T-helper 2 cell treated with Interferon-gamma antibody and Interleukin-4, amounts not matched to agents 5 μg/mL and 100 μg/mL, for 36 hours (primary cell): ENCODE data around the gene CDK16.

Experiments used
- DNase-seq: peaks from one replicate; pipeline ENCODE4 v3.0.0; 2021; ENCODE audit warnings: low spot score
- H3K27ac Mint-ChIP-seq: one replicate; pipeline ENCODE4 v1.8.0; 2021; ENCODE audit warnings: mild to moderate bottlenecking, mixed read lengths
- H3K27me3 Mint-ChIP-seq: one replicate; pipeline ENCODE4 v1.8.0; 2021; ENCODE audit warnings: low read depth, mixed read lengths
- H3K36me3 Mint-ChIP-seq: one replicate; pipeline ENCODE4 v1.8.0; 2021; ENCODE audit warnings: low read depth, mixed read lengths
- H3K4me1 Mint-ChIP-seq: one replicate; pipeline ENCODE4 v1.8.0; 2021; ENCODE audit warnings: low read depth, mixed read lengths
- H3K4me3 Mint-ChIP-seq: one replicate; pipeline ENCODE4 v1.8.0; 2022; ENCODE audit warnings: mild to moderate bottlenecking, moderate library complexity, mixed read lengths
- H3K9me3 Mint-ChIP-seq: one replicate; pipeline ENCODE4 v1.8.0; 2021; ENCODE audit warnings: mixed read lengths

CDK16 gene

DNA sequence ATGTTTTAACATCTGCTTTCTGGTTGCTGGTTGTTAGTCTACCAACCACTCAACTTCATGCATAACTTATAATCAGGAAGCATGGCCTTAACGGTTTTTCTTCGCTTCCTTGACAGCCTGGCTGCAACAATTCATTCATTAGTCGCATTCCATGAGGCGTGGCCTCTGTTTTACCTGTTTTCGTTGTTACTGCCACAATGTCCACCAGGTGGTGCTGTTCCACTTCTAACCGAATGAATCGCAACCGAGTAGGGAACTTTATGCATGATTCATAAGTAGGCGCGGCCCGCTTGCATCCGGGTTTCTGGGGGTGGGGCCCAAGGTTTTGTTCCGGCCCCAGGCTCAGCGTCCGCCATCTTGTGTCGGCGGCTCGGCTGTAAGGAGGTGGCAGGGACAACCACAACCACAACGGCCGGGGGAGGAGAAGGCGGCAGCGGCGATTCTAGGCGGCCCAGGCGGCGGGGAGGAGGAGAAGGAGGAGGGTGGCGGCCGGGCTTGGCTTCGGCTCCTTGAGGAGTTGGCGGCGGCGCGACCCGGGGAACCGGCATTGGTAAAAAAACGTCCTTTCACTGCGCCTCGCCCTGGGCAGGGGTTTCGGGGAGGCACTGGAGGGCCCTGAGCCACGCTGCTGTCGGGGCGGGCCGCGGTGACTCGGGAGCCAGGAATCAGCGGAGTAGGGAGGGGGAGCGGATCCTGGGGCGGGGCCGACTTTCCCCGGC is 24.8 kb upstream of the CDK16 start, which contains the start of gene UBA1:
Gene UBA1 (plus strand): TSS at position 355 of the 719 bp plus-strand sequence. CDS start 4,974 bp downstream, outside the sequence.
- DNase-seq = peak; percentile 88
- Mint-ChIP-seq H3K36me3 (peaks cover 22% of the 10 kb centered on the region), H3K4me3 (peak within 1 kb of the TSS; percentile 95), H3K9me3 (no peaks in the 10 kb centered on the region), H3K27ac (peak within 1 kb of the TSS; percentile 99), H3K4me1 (peaks cover 34% of the 10 kb centered on the region), H3K27me3 (no peaks in the 10 kb centered on the region)

GRCh38 chrX:47194194-47194787 is 24.2 kb upstream of the CDK16 start:
- Mint-ChIP-seq H3K36me3 (peaks cover 29% of the 10 kb centered on the region), H3K4me1 (peaks cover 34% of the 10 kb centered on the region), H3K27me3 (no peaks in the 10 kb centered on the region), H3K27ac (peak overlapping the region; percentile 99), H3K4me3 (peak overlapping the region; percentile 95), H3K9me3 (no peaks in the 10 kb centered on the region)
- no peak for DNase-seq

DNA sequence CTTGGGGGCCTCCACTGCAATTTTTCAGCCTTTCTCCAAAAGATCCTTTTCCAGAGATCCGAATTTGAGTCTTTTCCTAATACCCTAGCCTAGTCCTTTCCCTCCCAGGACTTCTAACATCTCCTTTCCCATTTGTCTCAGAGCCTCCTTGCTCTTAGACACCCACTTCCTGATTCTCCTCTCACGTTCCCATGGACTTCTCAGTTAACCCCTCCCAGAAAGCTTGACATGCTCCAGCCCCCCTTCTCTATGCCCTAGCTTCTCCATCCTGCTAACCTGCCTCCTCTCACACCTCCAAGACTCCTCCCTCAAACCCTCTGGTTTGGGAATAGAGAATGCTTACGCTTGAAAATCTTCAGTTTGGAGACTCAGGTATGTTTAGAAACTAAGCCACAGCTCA is 22.4 kb upstream of the CDK16 start:
- no peak for DNase-seq
- H3K36me3 Mint-ChIP-seq = peaks cover 40% of the 10 kb centered on the region
- peaks cover 31% of the 10 kb centered on the region for H3K4me1 Mint-ChIP-seq
- H3K27ac Mint-ChIP-seq = peak overlapping the region; percentile 81
- no peaks in the 10 kb centered on the region for H3K9me3 Mint-ChIP-seq
- H3K4me3 Mint-ChIP-seq = peak overlapping the region; percentile 95
- no peaks in the 10 kb centered on the region for H3K27me3 Mint-ChIP-seq

DNA sequence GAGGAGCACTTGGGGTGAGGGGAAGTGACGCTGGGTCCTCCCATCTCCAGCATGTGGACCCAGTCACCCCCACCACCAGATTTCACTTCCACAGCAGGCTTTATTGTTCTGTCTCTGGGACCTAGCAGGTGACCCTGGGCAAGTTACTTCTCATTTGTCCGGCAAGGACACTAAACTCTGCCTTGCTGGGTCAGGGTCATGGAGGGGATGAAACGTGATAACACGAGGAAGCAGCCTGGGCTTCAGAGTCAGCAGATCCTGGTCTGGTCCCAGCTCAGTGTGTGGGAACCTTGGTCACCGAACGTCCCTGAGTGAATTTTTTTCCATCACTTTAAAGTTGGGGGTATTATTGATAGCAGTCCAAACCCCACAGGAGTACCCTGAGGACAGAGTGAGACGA is 21.0 kb upstream of the CDK16 start:
- H3K36me3 Mint-ChIP-seq = peaks cover 55% of the 10 kb centered on the region
- H3K27me3 Mint-ChIP-seq = no peaks in the 10 kb centered on the region
- no peak for DNase-seq
- H3K4me3 Mint-ChIP-seq = no peak overlapping the region
- H3K4me1 Mint-ChIP-seq = peaks cover 31% of the 10 kb centered on the region
- H3K9me3 Mint-ChIP-seq = no peaks in the 10 kb centered on the region
- H3K27ac Mint-ChIP-seq = no peak overlapping the region

GRCh38 chrX:47198026-47198686 is 20.3 kb upstream of the CDK16 start:
- Mint-ChIP-seq H3K36me3 (peaks cover 56% of the 10 kb centered on the region), H3K9me3 (no peaks in the 10 kb centered on the region), H3K4me3 (no peak overlapping the region), H3K27me3 (no peaks in the 10 kb centered on the region), H3K27ac (no peak overlapping the region), H3K4me1 (peaks cover 25% of the 10 kb centered on the region)
- no peak for DNase-seq

DNA sequence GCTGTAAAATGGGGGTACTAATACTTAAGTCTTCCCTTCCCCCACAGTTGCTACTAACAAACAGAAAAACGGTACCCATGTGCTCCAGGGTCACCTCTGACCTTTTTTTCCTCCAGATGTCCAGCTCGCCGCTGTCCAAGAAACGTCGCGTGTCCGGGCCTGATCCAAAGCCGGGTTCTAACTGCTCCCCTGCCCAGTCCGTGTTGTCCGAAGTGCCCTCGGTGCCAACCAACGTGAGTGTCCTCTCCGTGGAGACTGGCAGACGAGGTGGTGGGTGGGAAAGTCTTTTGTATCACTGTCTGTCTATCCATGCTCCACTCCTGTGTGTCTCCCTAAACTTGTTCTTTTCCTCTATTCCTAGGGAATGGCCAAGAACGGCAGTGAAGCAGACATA is 19.8 kb upstream of the CDK16 start:
- H3K27ac Mint-ChIP-seq = no peak overlapping the region
- no peak for DNase-seq
- H3K9me3 Mint-ChIP-seq = no peaks in the 10 kb centered on the region
- no peaks in the 10 kb centered on the region for H3K27me3 Mint-ChIP-seq
- no peak overlapping the region for H3K4me3 Mint-ChIP-seq
- H3K4me1 Mint-ChIP-seq = peaks cover 22% of the 10 kb centered on the region
- H3K36me3 Mint-ChIP-seq = peaks cover 59% of the 10 kb centered on the region

- H3K36me3 Mint-ChIP-seq = peaks cover 61% of the 10 kb centered on the region
- H3K9me3 Mint-ChIP-seq = no peaks in the 10 kb centered on the region
- H3K4me3 Mint-ChIP-seq = no peak overlapping the region
- no peak overlapping the region for H3K27ac Mint-ChIP-seq
- H3K4me1 Mint-ChIP-seq = peaks cover 21% of the 10 kb centered on the region
- DNase-seq = no peak
- no peaks in the 10 kb centered on the region for H3K27me3 Mint-ChIP-seq
Measured at GRCh38 chrX:47199286-47199685, 19.2 kb upstream of the CDK16 start.

DNA sequence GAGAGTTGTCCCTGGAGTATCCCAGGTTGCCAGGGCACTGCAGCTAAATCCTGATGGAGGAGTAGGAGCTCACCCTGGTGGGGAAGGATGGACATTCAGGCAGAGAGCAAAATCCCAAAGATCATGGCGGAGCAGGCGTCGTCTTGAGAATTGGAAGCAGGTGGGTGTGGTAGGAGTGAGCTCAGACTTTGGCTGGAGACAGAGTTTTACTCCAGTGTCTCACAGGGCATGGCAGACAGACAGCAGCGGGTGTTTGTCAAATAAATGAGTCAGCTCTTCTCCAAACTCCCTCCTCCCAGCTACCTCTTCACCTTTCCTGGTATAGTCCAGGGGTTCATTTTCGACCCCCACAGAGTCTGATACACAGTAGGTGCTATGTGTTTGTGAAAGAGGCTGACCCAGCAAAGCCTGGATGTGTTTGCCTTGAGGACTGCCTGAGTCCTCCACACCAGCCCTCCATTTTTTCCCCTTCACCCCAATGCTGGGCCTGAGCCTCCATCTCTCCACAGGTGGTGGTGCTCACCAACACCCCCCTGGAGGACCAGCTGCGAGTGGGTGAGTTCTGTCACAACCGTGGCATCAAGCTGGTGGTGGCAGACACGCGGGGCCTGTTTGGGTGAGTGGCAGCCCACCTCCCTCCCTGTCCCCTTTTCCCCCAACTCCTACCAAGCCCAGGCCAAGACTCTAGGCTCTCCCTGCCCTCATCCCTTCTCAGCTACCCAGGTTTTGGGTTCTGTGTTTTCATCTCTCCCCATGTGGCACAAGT is 17.9 kb upstream of the CDK16 start:
- Mint-ChIP-seq H3K4me1 (peaks cover 13% of the 10 kb centered on the region), H3K36me3 (peaks cover 60% of the 10 kb centered on the region)

DNA sequence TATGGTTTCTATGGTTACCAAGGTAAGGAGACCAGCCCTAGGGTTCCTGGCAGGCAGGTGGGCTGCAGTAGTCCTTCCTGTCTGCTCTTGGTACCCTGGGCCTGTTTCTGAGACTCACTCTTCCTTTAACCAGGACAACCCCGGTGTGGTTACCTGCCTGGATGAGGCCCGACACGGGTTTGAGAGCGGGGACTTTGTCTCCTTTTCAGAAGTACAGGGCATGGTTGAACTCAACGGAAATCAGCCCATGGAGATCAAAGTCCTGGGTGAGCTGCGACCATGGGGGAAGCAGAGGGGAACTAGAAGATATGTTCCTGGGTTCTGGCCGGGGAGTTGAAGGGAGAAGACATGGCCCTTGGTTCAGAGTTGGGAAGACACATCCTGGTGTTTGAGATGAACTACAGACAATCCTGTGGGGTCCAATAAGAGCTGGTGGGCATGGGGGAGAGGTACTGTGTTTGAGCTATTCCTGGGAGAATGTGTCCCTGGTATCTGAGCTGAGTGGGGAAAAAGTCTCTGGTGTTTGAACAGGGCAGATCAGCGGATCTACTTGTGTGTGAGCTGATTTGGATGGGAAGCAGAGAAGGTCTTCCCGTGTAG is 17.0 kb upstream of the CDK16 start:
- H3K4me3 Mint-ChIP-seq = no peak overlapping the region
- H3K36me3 Mint-ChIP-seq = peaks cover 57% of the 10 kb centered on the region
- no peaks in the 10 kb centered on the region for H3K27me3 Mint-ChIP-seq
- DNase-seq = no peak
- H3K27ac Mint-ChIP-seq = no peak overlapping the region
- H3K4me1 Mint-ChIP-seq = peaks cover 4% of the 10 kb centered on the region
- no peaks in the 10 kb centered on the region for H3K9me3 Mint-ChIP-seq

More for the DNA sequence above, 17.9 kb upstream of the CDK16 start:
- H3K27me3 Mint-ChIP-seq = no peaks in the 10 kb centered on the region
- no peaks in the 10 kb centered on the region for H3K9me3 Mint-ChIP-seq
- no peak overlapping the region for H3K27ac Mint-ChIP-seq
- H3K4me3 Mint-ChIP-seq = no peak overlapping the region
- no peak for DNase-seq

GRCh38 chrX:47202316-47202715 is 16.2 kb upstream of the CDK16 start:
- no peak for DNase-seq
- Mint-ChIP-seq H3K27me3 (no peaks in the 10 kb centered on the region), H3K9me3 (no peaks in the 10 kb centered on the region), H3K36me3 (peaks cover 63% of the 10 kb centered on the region), H3K4me3 (no peak overlapping the region), H3K27ac (no peak overlapping the region), H3K4me1 (no peaks in the 10 kb centered on the region)

GRCh38 chrX:47202877-47203276 is 15.6 kb upstream of the CDK16 start:
- H3K9me3 Mint-ChIP-seq = no peaks in the 10 kb centered on the region
- H3K4me1 Mint-ChIP-seq = no peaks in the 10 kb centered on the region
- no peak overlapping the region for H3K4me3 Mint-ChIP-seq
- DNase-seq = no peak
- H3K27me3 Mint-ChIP-seq = no peaks in the 10 kb centered on the region
- H3K36me3 Mint-ChIP-seq = peaks cover 60% of the 10 kb centered on the region
- H3K27ac Mint-ChIP-seq = no peak overlapping the region

GRCh38 chrX:47204970-47205369 is 13.5 kb upstream of the CDK16 start:
- no peak for DNase-seq
- no peaks in the 10 kb centered on the region for H3K4me1 Mint-ChIP-seq
- no peak overlapping the region for H3K4me3 Mint-ChIP-seq
- H3K27ac Mint-ChIP-seq = no peak overlapping the region
- no peaks in the 10 kb centered on the region for H3K27me3 Mint-ChIP-seq
- H3K9me3 Mint-ChIP-seq = no peaks in the 10 kb centered on the region
- peaks cover 50% of the 10 kb centered on the region for H3K36me3 Mint-ChIP-seq

DNA sequence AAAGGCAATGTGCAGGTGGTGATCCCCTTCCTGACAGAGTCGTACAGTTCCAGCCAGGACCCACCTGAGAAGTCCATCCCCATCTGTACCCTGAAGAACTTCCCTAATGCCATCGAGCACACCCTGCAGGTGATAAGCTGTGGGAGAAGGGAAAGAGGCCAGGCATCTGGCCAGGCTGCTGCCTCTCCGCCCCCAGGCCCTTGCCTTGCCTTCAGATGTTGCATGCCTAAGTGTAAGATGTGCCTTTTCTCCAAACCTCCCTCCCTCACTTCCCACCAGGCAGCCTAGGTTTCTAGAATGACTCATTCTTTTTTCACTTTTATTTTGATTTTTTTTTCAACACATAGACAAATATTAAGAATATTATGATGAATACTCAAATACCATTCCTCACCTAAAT is 12.2 kb upstream of the CDK16 start:
- H3K27me3 Mint-ChIP-seq = no peaks in the 10 kb centered on the region
- no peak for DNase-seq
- no peaks in the 10 kb centered on the region for H3K4me1 Mint-ChIP-seq
- H3K36me3 Mint-ChIP-seq = peaks cover 39% of the 10 kb centered on the region
- no peaks in the 10 kb centered on the region for H3K9me3 Mint-ChIP-seq
- no peak overlapping the region for H3K27ac Mint-ChIP-seq
- H3K4me3 Mint-ChIP-seq = no peak overlapping the region
